ENCODE results near the gene TAF11L3. TPM values are rescaled to one million over a fixed set of nuclear protein-coding genes. Genes with fewer than 3 reads are reported as not detected.
"Not testable (repeated sequence)": the region's sequence is repeated elsewhere in the genome, so short reads cannot be mapped to it uniquely, and the experiment has no call there.

The TAF11L3 gene
- not detected for total RNA-seq
- not detected for polyA plus RNA-seq

DNA sequence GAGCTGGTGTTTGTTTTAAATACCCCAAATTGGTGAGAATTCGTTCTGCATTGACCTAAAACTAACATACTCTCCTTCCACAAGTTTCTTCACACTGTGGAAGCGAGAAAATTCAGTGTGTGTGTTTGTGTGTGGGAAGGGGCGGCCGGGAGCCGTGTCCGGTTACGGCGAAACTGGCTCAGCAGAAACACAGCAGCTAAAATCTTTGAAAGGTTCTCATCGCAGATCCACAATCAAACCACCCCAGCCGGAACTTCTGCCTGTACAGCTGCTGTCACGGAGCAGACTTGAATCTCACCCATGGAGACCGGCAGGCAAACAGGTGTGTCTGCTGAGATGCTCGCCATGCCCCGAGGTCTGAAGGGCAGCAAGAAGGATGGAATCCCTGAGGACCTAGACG is at the start of gene TAF11L3:
TSS of gene TAF11L3 (plus strand) at position 301 of the 400 bp plus-strand sequence.
- not testable (repeated sequence) for H3K4me3 ChIP-seq (ENCODE audit: low read depth, low read length); DNase-seq (ENCODE audit: extremely low spot score); H3K36me3 ChIP-seq (ENCODE audit: insufficient read depth); H3K4me1 ChIP-seq (ENCODE audit: insufficient read depth); H3K27ac ChIP-seq (ENCODE audit: low read depth)
- WGBS, result no CpG with 5 or more reads among the region's 15 CpGs

GRCh38 chr5:17470064-17470463 is 48.1 kb upstream of the TAF11L3 start:
- Histone ChIP-seq H3K4me3 (ENCODE audit: low read depth, low read length) (no peak overlapping the region), H3K27ac (ENCODE audit: low read depth) (no peak overlapping the region), H3K4me1 (ENCODE audit: insufficient read depth) (no peaks in the 10 kb centered on the region), H3K36me3 (ENCODE audit: insufficient read depth) (no peaks in the 10 kb centered on the region)
- no peak for DNase-seq (ENCODE audit: extremely low spot score)

DNA sequence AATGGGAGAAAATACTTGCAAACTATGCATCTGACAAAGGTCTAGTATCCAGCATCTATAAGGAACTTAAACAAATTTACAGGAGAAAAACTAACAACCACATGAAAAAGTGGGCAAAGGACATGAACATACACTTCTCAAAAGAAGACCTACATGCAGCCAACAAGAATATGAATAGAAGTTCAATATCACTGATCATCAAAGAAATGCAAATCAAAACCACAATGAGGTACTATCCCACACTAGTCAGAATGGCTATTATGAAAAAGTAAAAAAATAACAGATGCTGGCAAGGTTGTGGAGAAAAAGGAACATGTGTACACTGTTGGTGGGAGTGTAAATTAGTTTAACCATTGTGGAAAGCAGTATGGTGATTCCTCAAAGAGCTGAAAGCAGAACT is 43.1 kb upstream of the TAF11L3 start:
- DNase-seq (ENCODE audit: extremely low spot score); H3K4me3 ChIP-seq (ENCODE audit: low read depth, low read length); H3K4me1 ChIP-seq (ENCODE audit: insufficient read depth): not testable (repeated sequence)

GRCh38 chr5:17477043-17477442 is 41.1 kb upstream of the TAF11L3 start:
- DNase-seq (ENCODE audit: extremely low spot score), result no peak
- no peak overlapping the region for H3K4me3 ChIP-seq (ENCODE audit: low read depth, low read length)
- WGBS, result 81% methylated on average over 3 of the region's 3 CpGs
- H3K36me3 ChIP-seq (ENCODE audit: insufficient read depth), result no peaks in the 10 kb centered on the region
- no peak overlapping the region for H3K27ac ChIP-seq (ENCODE audit: low read depth)
- H3K4me1 ChIP-seq (ENCODE audit: insufficient read depth), result no peaks in the 10 kb centered on the region

More for the DNA sequence above, 43.1 kb upstream of the TAF11L3 start:
- not testable (repeated sequence) for H3K36me3 ChIP-seq (ENCODE audit: insufficient read depth); H3K27ac ChIP-seq (ENCODE audit: low read depth)

GRCh38 chr5:17477573-17478265 is 40.4 kb upstream of the TAF11L3 start:
- WGBS, result 79% methylated on average over 7 of the region's 7 CpGs
- Histone ChIP-seq H3K4me3 (ENCODE audit: low read depth, low read length) (no peak overlapping the region), H3K4me1 (ENCODE audit: insufficient read depth) (no peaks in the 10 kb centered on the region), H3K36me3 (ENCODE audit: insufficient read depth) (no peaks in the 10 kb centered on the region), H3K27ac (ENCODE audit: low read depth) (no peak overlapping the region)
- DNase-seq (ENCODE audit: extremely low spot score), result no peak

- WGBS, result 82% methylated on average over 4 of the region's 4 CpGs
- Histone ChIP-seq H3K4me3 (ENCODE audit: low read depth, low read length) (no peak overlapping the region), H3K4me1 (ENCODE audit: insufficient read depth) (no peaks in the 10 kb centered on the region), H3K27ac (ENCODE audit: low read depth) (no peak overlapping the region), H3K36me3 (ENCODE audit: insufficient read depth) (no peaks in the 10 kb centered on the region)
- no peak for DNase-seq (ENCODE audit: extremely low spot score)
Measured at GRCh38 chr5:17481378-17481777, 36.8 kb upstream of the TAF11L3 start.

GRCh38 chr5:17482790-17483189 is 35.4 kb upstream of the TAF11L3 start:
- Histone ChIP-seq H3K4me1 (ENCODE audit: insufficient read depth) (no peaks in the 10 kb centered on the region), H3K36me3 (ENCODE audit: insufficient read depth) (no peaks in the 10 kb centered on the region), H3K27ac (ENCODE audit: low read depth) (no peak overlapping the region), H3K4me3 (ENCODE audit: low read depth, low read length) (no peak overlapping the region)
- DNase-seq (ENCODE audit: extremely low spot score), result no peak
- WGBS, result 69% methylated on average over 2 of the region's 2 CpGs

DNA sequence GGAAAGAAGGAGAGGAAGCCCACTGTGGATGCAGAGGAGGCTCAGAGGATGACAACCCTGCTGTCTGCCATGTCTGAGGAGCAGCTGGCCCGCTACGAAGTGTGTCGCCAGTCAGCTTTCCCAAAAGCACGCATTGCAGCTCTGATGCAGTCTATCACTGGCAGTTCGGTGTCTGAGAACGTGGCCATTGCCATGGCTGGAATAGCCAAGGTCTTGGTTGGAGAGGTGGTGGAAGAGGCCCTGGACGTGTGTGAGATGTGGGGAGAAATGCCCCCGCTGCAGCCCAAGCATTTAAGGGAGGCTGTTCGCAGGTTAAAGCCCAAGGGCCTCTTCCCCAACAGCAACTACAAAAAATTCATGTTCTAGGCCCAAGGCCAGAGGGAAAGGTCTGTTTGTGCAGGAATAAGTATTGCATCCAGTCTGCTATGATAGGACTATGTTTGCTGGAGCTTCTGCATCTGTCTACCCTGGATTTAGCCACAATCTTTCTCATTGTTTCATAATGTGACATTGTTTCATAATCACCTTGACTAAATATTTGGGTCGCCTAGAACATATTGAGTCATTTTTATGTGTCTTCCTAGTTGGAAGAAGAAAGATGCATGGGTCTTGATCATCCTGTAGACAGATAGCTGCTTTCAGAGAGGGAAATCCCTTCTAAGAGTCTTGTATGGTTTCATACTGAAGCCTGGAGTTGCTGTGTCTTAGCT is 31.5 kb upstream of the TAF11L3 start:
- H3K27ac ChIP-seq (ENCODE audit: low read depth); H3K36me3 ChIP-seq (ENCODE audit: insufficient read depth); H3K4me3 ChIP-seq (ENCODE audit: low read depth, low read length); DNase-seq (ENCODE audit: extremely low spot score); H3K4me1 ChIP-seq (ENCODE audit: insufficient read depth): not testable (repeated sequence)
- WGBS, result 94% methylated on average over 10 of the region's 10 CpGs

- Histone ChIP-seq H3K36me3 (ENCODE audit: insufficient read depth) (no peaks in the 10 kb centered on the region), H3K4me3 (ENCODE audit: low read depth, low read length) (no peak overlapping the region), H3K4me1 (ENCODE audit: insufficient read depth) (no peaks in the 10 kb centered on the region), H3K27ac (ENCODE audit: low read depth) (no peak overlapping the region)
- DNase-seq (ENCODE audit: extremely low spot score), result no peak
- 95% methylated on average over 1 of the region's 1 CpG for WGBS
Measured at GRCh38 chr5:17487174-17487512, 31.0 kb upstream of the TAF11L3 start.

GRCh38 chr5:17491257-17491656 is 26.9 kb upstream of the TAF11L3 start:
- H3K27ac ChIP-seq (ENCODE audit: low read depth); H3K4me3 ChIP-seq (ENCODE audit: low read depth, low read length); DNase-seq (ENCODE audit: extremely low spot score); H3K36me3 ChIP-seq (ENCODE audit: insufficient read depth); H3K4me1 ChIP-seq (ENCODE audit: insufficient read depth): not testable (repeated sequence)
- 97% methylated on average over 23 of the region's 23 CpGs for WGBS

DNA sequence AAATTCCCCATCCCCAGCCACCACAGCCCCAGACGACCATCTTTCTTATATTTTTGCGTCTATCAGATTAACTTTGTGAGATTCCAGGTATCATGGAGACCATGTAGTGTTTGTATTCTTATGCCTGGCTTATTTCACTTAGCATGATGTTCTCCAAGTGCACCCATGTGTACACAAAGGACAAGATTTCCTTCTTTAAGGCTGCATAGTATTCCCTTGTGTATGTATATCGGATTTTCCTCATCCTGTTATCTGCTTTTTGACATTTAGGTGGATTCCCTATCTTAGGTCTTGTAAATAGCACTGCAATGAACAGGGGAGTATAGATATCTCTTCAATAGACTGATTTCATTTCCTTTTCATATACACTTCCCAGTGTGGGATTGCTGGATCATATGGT is 25.4 kb upstream of the TAF11L3 start:
- H3K36me3 ChIP-seq (ENCODE audit: insufficient read depth), result no peaks in the 10 kb centered on the region
- WGBS, result 93% methylated on average over 3 of the region's 3 CpGs
- H3K27ac ChIP-seq (ENCODE audit: low read depth), result no peak overlapping the region
- no peak overlapping the region for H3K4me3 ChIP-seq (ENCODE audit: low read depth, low read length)
- DNase-seq (ENCODE audit: extremely low spot score), result no peak
- H3K4me1 ChIP-seq (ENCODE audit: insufficient read depth), result no peaks in the 10 kb centered on the region

DNA sequence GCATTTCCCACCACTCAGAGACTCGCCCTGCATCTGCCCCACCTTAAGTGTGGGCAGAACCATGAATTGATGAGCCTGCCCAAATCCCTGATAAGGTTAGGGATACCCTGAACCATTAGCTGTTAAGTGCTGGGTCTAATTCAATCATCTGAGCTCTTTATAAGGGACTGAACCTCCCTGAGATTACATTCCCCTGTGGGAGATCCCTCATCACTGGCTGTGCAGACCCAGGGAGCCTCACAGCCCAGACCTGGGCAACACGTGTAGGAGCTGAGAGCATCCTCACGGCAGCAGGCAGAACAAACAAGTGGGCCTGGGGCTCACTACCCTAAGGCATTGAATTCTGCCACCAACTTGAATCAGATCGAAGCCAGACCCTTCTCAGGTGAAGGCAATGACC is 20.7 kb upstream of the TAF11L3 start:
- no peak for DNase-seq (ENCODE audit: extremely low spot score)
- no peaks in the 10 kb centered on the region for H3K4me1 ChIP-seq (ENCODE audit: insufficient read depth)
- no peaks in the 10 kb centered on the region for H3K36me3 ChIP-seq (ENCODE audit: insufficient read depth)
- no peak overlapping the region for H3K27ac ChIP-seq (ENCODE audit: low read depth)
- H3K4me3 ChIP-seq (ENCODE audit: low read depth, low read length), result no peak overlapping the region
- 79% methylated on average over 4 of the region's 4 CpGs for WGBS

- H3K4me1 ChIP-seq (ENCODE audit: insufficient read depth); H3K36me3 ChIP-seq (ENCODE audit: insufficient read depth); DNase-seq (ENCODE audit: extremely low spot score); H3K27ac ChIP-seq (ENCODE audit: low read depth); H3K4me3 ChIP-seq (ENCODE audit: low read depth, low read length): not testable (repeated sequence)
- 93% methylated on average over 8 of the region's 8 CpGs for WGBS
Measured at GRCh38 chr5:17497931-17498330, 20.2 kb upstream of the TAF11L3 start, which contains the start of gene TAF11L2. Gene TAF11L2 (plus strand): TSS chr5:17498231.

- Histone ChIP-seq H3K4me3 (ENCODE audit: low read depth, low read length) (no peak overlapping the region), H3K4me1 (ENCODE audit: insufficient read depth) (no peaks in the 10 kb centered on the region), H3K27ac (ENCODE audit: low read depth) (no peak overlapping the region), H3K36me3 (ENCODE audit: insufficient read depth) (no peaks in the 10 kb centered on the region)
- 94% methylated on average over 17 of the region's 17 CpGs for WGBS
- DNase-seq (ENCODE audit: extremely low spot score), result no peak
Measured at GRCh38 chr5:17511775-17512325, 6.3 kb upstream of the TAF11L3 start.
